Lung (tissue), 12 donors: ENCODE data around the gene CLDND2. TPM values are rescaled to one million over a fixed set of nuclear protein-coding genes. Genes with fewer than 3 reads are reported as not detected.

ENCODE experiments used
- ATAC-seq: fragments of 200-7000 bp; cut with Tn5 transposase; one replicate; pipeline ENCODE4 v1.9.1; 2020; ENCODE audit warnings: moderate number of reproducible peaks; ENCODE audit not compliant: insufficient read depth, low FRiP score
- DNase-seq, 3 donors: peaks; one replicate each; pipeline ENCODE4 v3.0.0-alpha.2; 2013 to 2017
- H3K27ac ChIP-seq, 2 donors: one replicate each; pipeline ENCODE4 v1.5.1; 2013; ENCODE audit warnings: mild to moderate bottlenecking in 2 of 2, moderate library complexity in 2 of 2, control low read depth in 1 of 2, inconsistent platforms in 1 of 2, low read depth in 1 of 2, low read length in 1 of 2
- H3K27me3 ChIP-seq, 3 donors: one replicate each; pipeline ENCODE4 v1.5.1; 2013; ENCODE audit warnings: low read length in 2 of 3; ENCODE audit not compliant: control insufficient read depth in 3 of 3, insufficient read depth in 3 of 3
- H3K36me3 ChIP-seq, 4 donors: one replicate each; pipeline ENCODE4 v1.5.1; 2013; ENCODE audit warnings: low read length in 4 of 4, mild to moderate bottlenecking in 1 of 4, moderate library complexity in 1 of 4; ENCODE audit not compliant: control insufficient read depth in 4 of 4, insufficient read depth in 4 of 4
- H3K4me1 ChIP-seq, 5 donors: one replicate each; pipeline ENCODE4 v1.5.1; 2013; ENCODE audit warnings: low read length in 5 of 5, mild to moderate bottlenecking in 2 of 5, moderate library complexity in 1 of 5; ENCODE audit not compliant: control insufficient read depth in 5 of 5, insufficient read depth in 5 of 5
- H3K4me3 ChIP-seq: one replicate; pipeline ENCODE4 v1.5.1; 2013; ENCODE audit warnings: mild to moderate bottlenecking, control low read depth, moderate library complexity
- H3K9ac ChIP-seq, 2 donors: one replicate each; pipeline ENCODE4 v1.5.1; 2013; ENCODE audit warnings: low read length in 2 of 2, control low read depth in 1 of 2; ENCODE audit not compliant: insufficient read depth in 1 of 2
- H3K9me3 ChIP-seq, 4 donors: one replicate each; pipeline ENCODE4 v1.5.1; 2013; ENCODE audit warnings: low read length in 3 of 4, mild to moderate bottlenecking in 1 of 4, moderate library complexity in 1 of 4; ENCODE audit not compliant: control insufficient read depth in 4 of 4, insufficient read depth in 3 of 4
- WGBS, 2 donors: extraction: QIAGEN DNeasy Blood & Tissue Kit; methylation state at CpG; one replicate each; pipeline ENCODE4 v1.1.7; 2013; 5-methylcytosine and 5-hydroxymethylcytosine counted together
- polyA plus RNA-seq, 2 donors: library from polyadenylated mRNA; stranded (reverse); fragments of 200-250 nt; gene quantifications; one replicate each; pipeline ENCODE4 v1.2.1, GENCODE V29; 2013
- total RNA-seq, 2 donors: library from RNA; depleted of rRNA in 1 of 2; stranded (reverse); fragments of >200 nt in 1 of 2; gene quantifications; one replicate each; pipeline ENCODE4 v1.2.1, GENCODE V29; 2014 to 2021
- TF ChIP-seq, protein P1 (sequence below): IDR thresholded peaks from 2 replicates; pipeline ENCODE4 v1.5.1; 2012; ENCODE audit warnings: mild to moderate bottlenecking; ENCODE audit errors: control extremely low read depth, extremely low read depth
- donor health status: control.
- donor health status: control.
- donor health status: Bipolar disorder and iron deficiency.
- donor health status: healthy.
- donor health status: DM: yes; HTN: yes; CAD: no.

Gene CLDND2
- total and polyA plus RNA-seq, 4 donors, result 0.45 to 0.92 (median 0.66) TPM; not detected in 1

GRCh38 chr19:51352783-51353360 lies 15.9 kb downstream of the CLDND2 start:
- Histone ChIP-seq H3K4me1 (peaks cover 0 to 6% (median 0%) of the 10 kb centered on the region in 5 donors), H3K27me3 (no peaks in the 10 kb centered on the region), H3K36me3 (peaks cover 0 to 26% (median 13%) of the 10 kb centered on the region in 4 donors), H3K27ac (no peak overlapping the region), H3K9me3 (no peaks in the 10 kb centered on the region), H3K9ac (no peak overlapping the region), H3K4me3 (no peak overlapping the region)
- WGBS, 2 donors, result 95 to 98% methylated on average over 16 of the region's 16 CpGs
- no peak for DNase-seq
- no peak for ATAC-seq
- TF ChIP-seq, protein P1, sequence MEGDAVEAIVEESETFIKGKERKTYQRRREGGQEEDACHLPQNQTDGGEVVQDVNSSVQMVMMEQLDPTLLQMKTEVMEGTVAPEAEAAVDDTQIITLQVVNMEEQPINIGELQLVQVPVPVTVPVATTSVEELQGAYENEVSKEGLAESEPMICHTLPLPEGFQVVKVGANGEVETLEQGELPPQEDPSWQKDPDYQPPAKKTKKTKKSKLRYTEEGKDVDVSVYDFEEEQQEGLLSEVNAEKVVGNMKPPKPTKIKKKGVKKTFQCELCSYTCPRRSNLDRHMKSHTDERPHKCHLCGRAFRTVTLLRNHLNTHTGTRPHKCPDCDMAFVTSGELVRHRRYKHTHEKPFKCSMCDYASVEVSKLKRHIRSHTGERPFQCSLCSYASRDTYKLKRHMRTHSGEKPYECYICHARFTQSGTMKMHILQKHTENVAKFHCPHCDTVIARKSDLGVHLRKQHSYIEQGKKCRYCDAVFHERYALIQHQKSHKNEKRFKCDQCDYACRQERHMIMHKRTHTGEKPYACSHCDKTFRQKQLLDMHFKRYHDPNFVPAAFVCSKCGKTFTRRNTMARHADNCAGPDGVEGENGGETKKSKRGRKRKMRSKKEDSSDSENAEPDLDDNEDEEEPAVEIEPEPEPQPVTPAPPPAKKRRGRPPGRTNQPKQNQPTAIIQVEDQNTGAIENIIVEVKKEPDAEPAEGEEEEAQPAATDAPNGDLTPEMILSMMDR, result no peak

DNA sequence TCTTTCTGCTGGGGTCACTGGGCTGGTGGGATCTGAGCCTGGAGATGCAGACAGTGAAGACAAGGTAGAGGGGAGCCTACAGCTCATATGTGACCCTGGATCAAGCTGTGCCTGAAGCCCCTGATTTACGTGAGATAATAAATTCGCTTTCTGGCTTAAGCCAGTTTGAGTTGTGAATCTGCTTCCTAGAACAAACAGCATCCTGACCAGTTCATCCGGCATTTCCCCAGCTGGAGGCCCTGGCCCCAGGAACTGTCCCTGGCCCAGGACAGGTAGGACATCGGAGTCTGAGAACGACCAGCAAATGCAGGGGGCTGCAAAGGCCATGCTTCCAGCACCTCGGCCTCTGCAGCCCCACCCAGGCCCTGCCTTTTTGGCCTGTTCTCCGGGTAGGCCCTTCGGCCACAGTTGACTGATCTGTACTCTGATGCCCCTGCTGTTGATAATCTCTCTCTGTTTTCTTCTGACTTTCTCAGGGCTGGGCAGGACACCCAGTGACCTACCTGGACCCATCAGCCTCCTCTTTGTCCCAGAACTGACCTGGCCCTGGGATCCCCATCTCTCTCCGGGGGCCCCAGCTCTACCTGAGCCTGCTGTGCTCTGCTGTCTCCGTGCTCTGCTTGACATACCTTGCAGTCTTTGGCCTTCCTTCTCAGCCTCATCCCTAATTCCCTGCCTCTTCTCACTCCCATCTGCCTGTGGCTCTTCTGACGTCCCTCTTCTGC lies 17.4 kb downstream of the CLDND2 start:
- Histone ChIP-seq H3K9ac (no peak overlapping the region), H3K27me3 (no peaks in the 10 kb centered on the region), H3K27ac (no peak overlapping the region), H3K9me3 (no peaks in the 10 kb centered on the region), H3K4me3 (no peak overlapping the region), H3K4me1 (peaks cover 0 to 6% (median 0%) of the 10 kb centered on the region in 5 donors), H3K36me3 (peaks cover 0 to 37% (median 15%) of the 10 kb centered on the region in 4 donors)
- TF ChIP-seq, protein P1, result no peak
- WGBS, 2 donors, result 96 to 97% methylated on average over 11 of the region's 11 CpGs
- ATAC-seq (no peak), DNase-seq (no peak)

- H3K9ac ChIP-seq, result no peak overlapping the region
- TF ChIP-seq, protein P1, result no peak
- no peaks in the 10 kb centered on the region for H3K27me3 ChIP-seq
- WGBS, 2 donors, result 82 to 86% methylated on average over 10 of the region's 10 CpGs
- H3K27ac ChIP-seq, result no peak overlapping the region
- no peak for DNase-seq
- no peaks in the 10 kb centered on the region for H3K4me1 ChIP-seq
- no peak for ATAC-seq
- peaks cover 0 to 42% (median 21%) of the 10 kb centered on the region in 4 donors for H3K36me3 ChIP-seq
- H3K4me3 ChIP-seq, result no peak overlapping the region
- H3K9me3 ChIP-seq, result no peaks in the 10 kb centered on the region
These were observed 21.4 kb downstream of the CLDND2 start for GRCh38 chr19:51347209-51347928.
